AG10803 (cell line): ENCODE measurements around the gene CPSF7.

ENCODE experiments used
- DNase-seq: peaks from one replicate; pipeline ENCODE4 v3.0.0; 2010; ENCODE audit warnings: low read depth
- H3K4me3 ChIP-seq: 2 replicates; pipeline ENCODE4 v1.5.1; 2011; ENCODE audit warnings: mild to moderate bottlenecking, low read length, control low read depth
- TF ChIP-seq, protein P1 (sequence below): conservative IDR thresholded peaks from 2 replicates; pipeline ENCODE4 v1.5.1; 2011; ENCODE audit warnings: mild to moderate bottlenecking, low read length, control low read depth, inconsistent platforms

The CPSF7 gene

GRCh38 chr11:61357233-61357893 lies 72.4 kb downstream of the CPSF7 start:
- no peak overlapping the region for H3K4me3 ChIP-seq
- TF ChIP-seq, protein P1, sequence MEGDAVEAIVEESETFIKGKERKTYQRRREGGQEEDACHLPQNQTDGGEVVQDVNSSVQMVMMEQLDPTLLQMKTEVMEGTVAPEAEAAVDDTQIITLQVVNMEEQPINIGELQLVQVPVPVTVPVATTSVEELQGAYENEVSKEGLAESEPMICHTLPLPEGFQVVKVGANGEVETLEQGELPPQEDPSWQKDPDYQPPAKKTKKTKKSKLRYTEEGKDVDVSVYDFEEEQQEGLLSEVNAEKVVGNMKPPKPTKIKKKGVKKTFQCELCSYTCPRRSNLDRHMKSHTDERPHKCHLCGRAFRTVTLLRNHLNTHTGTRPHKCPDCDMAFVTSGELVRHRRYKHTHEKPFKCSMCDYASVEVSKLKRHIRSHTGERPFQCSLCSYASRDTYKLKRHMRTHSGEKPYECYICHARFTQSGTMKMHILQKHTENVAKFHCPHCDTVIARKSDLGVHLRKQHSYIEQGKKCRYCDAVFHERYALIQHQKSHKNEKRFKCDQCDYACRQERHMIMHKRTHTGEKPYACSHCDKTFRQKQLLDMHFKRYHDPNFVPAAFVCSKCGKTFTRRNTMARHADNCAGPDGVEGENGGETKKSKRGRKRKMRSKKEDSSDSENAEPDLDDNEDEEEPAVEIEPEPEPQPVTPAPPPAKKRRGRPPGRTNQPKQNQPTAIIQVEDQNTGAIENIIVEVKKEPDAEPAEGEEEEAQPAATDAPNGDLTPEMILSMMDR, result no peak
- no peak for DNase-seq

DNA sequence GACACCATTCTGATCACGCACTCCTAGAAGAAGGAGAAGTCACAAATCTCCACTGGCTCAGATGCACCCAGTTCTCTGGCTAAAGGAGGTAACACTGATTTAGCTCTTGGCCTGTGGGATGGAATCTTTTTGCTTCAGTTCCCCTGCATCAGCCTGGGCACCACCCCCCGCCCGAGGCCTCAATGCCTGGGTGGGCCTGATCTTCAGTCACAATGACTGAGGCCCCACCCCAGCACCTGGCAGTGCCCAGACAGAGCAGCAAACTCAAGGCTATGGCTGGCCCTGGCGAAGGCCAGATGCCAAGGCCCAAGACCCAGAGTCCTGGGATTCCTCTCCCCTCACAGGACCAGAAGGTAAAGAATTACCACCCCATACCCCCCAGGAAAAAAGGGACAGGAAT lies 73.1 kb downstream of the CPSF7 start:
- no peak overlapping the region for H3K4me3 ChIP-seq
- DNase-seq, result no peak
- TF ChIP-seq, protein P1, result no peak

DNA sequence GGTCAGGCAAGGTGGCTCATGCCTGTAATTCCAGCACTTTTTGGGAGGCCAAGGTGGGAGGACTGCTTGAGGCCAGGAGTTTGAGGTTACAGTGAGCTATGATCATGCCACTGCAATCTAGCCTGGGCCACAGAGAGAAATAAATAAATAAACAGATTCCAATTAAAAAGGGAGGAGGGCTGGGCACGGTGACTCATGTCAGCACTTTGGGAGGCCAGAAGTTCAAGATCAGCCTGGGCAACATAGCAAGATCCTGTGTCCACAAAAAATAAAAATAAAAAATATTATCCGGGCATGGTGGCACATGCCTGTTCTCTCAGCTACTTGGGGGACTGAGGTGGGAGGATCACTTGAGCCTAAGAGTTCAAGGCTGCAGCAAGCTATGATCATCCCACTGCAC lies 75.6 kb downstream of the CPSF7 start:
- TF ChIP-seq, protein P1, result no peak
- no peak for DNase-seq
- no peak overlapping the region for H3K4me3 ChIP-seq

- no peak overlapping the region for H3K4me3 ChIP-seq
- TF ChIP-seq, protein P1, result no peak
- no peak for DNase-seq
Measured at GRCh38 chr11:61353131-61354067, 76.4 kb downstream of the CPSF7 start.
